GM12878 (cell line): ENCODE measurements around the gene SNW1. TPM values are rescaled to one million over a fixed set of nuclear protein-coding genes. Genes with fewer than 3 reads are reported as not detected.

Experiments used
- ATAC-seq: fragments of 200-7000 bp; cut with Tn5 transposase; 3 replicates; pipeline ENCODE4 v1.9.1; 2020; ENCODE audit warnings: mild to moderate bottlenecking, moderate library complexity
- BruUV-seq: library from RNA; stranded (reverse); fragments of 400-500 nt; replicated peaks from 2 replicates; lab custom pipeline; 2021; lab: Mats Ljungman, UMichigan
- CTCF ChIA-PET: fragments of 300-600 bp; sonication (Branson Sonifier 250); formaldehyde crosslinking; extraction: SDS; loops from one replicate; lab custom pipeline; 2021; ENCODE audit warnings: inconsistent platforms; lab: Yijun Ruan, JAX
- POLR2A ChIA-PET: fragments of 350-600 bp; formaldehyde crosslinking; extraction: SDS; loops from one replicate; lab custom pipeline; 2021; ENCODE audit warnings: inconsistent platforms; lab: Charles Lee
- RAD21 ChIA-PET: fragments of 300-600 bp; sonication (Branson Sonifier 250); formaldehyde crosslinking; loops from one replicate; lab custom pipeline; 2023; ENCODE audit warnings: antibody characterized with exemption; ENCODE audit not compliant: unreplicated experiment; lab: Charles Lee
- SMC1A ChIA-PET: fragments of 300-600 bp; sonication (Branson Sonifier 250); formaldehyde crosslinking; loops from one replicate; lab custom pipeline; 2023; ENCODE audit not compliant: unreplicated experiment, uncharacterized antibody; lab: Charles Lee
- DNase-seq: peaks from one replicate; pipeline ENCODE4 v3.0.0-alpha.2; 2011; ENCODE audit warnings: low read depth, low spot score
- FAIRE-seq: peaks from 3 replicates; lab custom pipeline; 2011; peaks lifted over from hg19 to GRCh38; lab: Jason Lieb, UNC
- H2AFZ ChIP-seq: 2 replicates; pipeline ENCODE4 v1.6.0; 2011; ENCODE audit warnings: low read depth, low read length, control low read depth; ENCODE audit not compliant: control insufficient read depth
- H3K27ac ChIP-seq: 2 replicates; pipeline ENCODE4 v1.5.1; 2011; ENCODE audit warnings: control low read depth; ENCODE audit not compliant: control insufficient read depth, insufficient read depth
- H3K27me3 ChIP-seq, 2 experiments: replicated peaks in 1 of 2; 2 replicates each; pipeline versions ENCODE4 v1.6.0 to v1.6.1; 2011; ENCODE audit warnings: low read length in 1 of 2; ENCODE audit not compliant: control insufficient read depth in 2 of 2, insufficient read depth in 2 of 2
- H3K36me3 ChIP-seq, 2 experiments: 2 replicates each; pipeline ENCODE4 v1.5.1; 2011; ENCODE audit warnings: low read length in 1 of 2; ENCODE audit not compliant: control insufficient read depth in 2 of 2, insufficient read depth in 2 of 2
- H3K4me1 ChIP-seq: 2 replicates; pipeline ENCODE4 v1.6.1; 2011; ENCODE audit warnings: mild to moderate bottlenecking, low read length, moderate library complexity, mixed read lengths; ENCODE audit not compliant: control insufficient read depth, insufficient read depth
- H3K4me2 ChIP-seq: 2 replicates; pipeline ENCODE4 v1.6.0; 2011; ENCODE audit warnings: control low read depth; ENCODE audit not compliant: control insufficient read depth, insufficient read depth
- H3K4me3 ChIP-seq: fragments of 200-600 bp; sonication (generic); 2 replicates; pipeline ENCODE4 v1.5.1; 2016
- H3K79me2 ChIP-seq: 2 replicates; pipeline ENCODE4 v1.6.0; 2011; ENCODE audit warnings: low read length; ENCODE audit not compliant: control insufficient read depth, insufficient read depth
- H3K9ac ChIP-seq: 2 replicates; pipeline ENCODE4 v1.8.0; 2011; ENCODE audit warnings: low read length, control low read depth, mixed read lengths; ENCODE audit not compliant: control insufficient read depth, insufficient read depth
- H3K9me3 ChIP-seq: replicated peaks from 3 replicates; pipeline ENCODE4 v1.5.1; 2011; ENCODE audit warnings: mild to moderate bottlenecking, low read length; ENCODE audit not compliant: control insufficient read depth, insufficient read depth
- H4K20me1 ChIP-seq: 2 replicates; pipeline ENCODE4 v1.6.0; 2011; ENCODE audit not compliant: control insufficient read depth, insufficient read depth
- CHD4 ChIP-seq: fragments of 200-600 bp; sonication (generic); IDR thresholded peaks from 2 replicates; pipeline ENCODE4 v1.6.1; 2016; ENCODE audit warnings: mild to moderate bottlenecking
- CREM ChIP-seq: IDR thresholded peaks from 2 replicates; pipeline ENCODE4 v1.6.1; 2014; ENCODE audit warnings: antibody characterized with exemption, low read depth
- GABPA ChIP-seq: IDR thresholded peaks from 2 replicates; pipeline ENCODE4 v1.6.1; 2014; ENCODE audit warnings: antibody characterized with exemption, low read depth, mild to moderate bottlenecking, inconsistent platforms
- HSF1 ChIP-seq: fragments of 150-350 bp; IDR thresholded peaks from 2 replicates; pipeline ENCODE4 v1.6.1; 2014; ENCODE audit warnings: mild to moderate bottlenecking, low read depth, low read length
- RB1 ChIP-seq: fragments of 450-650 bp; formaldehyde crosslinking; IDR thresholded peaks from 2 replicates; pipeline ENCODE4 v1.6.1; 2017; ENCODE audit warnings: mild to moderate bottlenecking, borderline replicate concordance
- TBL1XR1 ChIP-seq: IDR thresholded peaks from 2 replicates; pipeline ENCODE4 v1.6.1; 2012; ENCODE audit warnings: low read depth, low read length, improper control_type of control experiment
- ZBTB40 ChIP-seq: fragments of 450-650 bp; IDR thresholded peaks from 2 replicates; pipeline ENCODE4 v1.6.1; 2016; ENCODE audit warnings: mild to moderate bottlenecking, moderate library complexity, borderline replicate concordance
- WGBS: methylation state at CpG from one replicate; pipeline ENCODE4 v1.1.6; 2016; ENCODE audit warnings: low lambda C conversion rate; ENCODE audit not compliant: insufficient replicate concordance, insufficient coverage; ENCODE audit errors: missing lambda C conversion rate; 5-methylcytosine and 5-hydroxymethylcytosine counted together
- in situ Hi-C: fragments of 300-500 bp; cut with MboI; formaldehyde crosslinking; loops from 9 replicates; pipeline ENCODE4 v1.14.3; 2018; ENCODE audit warnings: mixed read lengths
- intact Hi-C: fragments of 100-400 bp; cut with micrococcal nuclease; formaldehyde crosslinking; loops from one replicate; pipeline ENCODE4 v1.14.2; 2022; ENCODE audit not compliant: unreplicated experiment
- polyA plus RNA-seq, 11 experiments: library from polyadenylated mRNA; depleted of rRNA in 4 of 11; unstranded in 6 of 11; stranded (reverse) in 5 of 11; fragments of >200 nt; fragmentation: Nextera tagmentation in 4 of 11; fragmentation: Illumina TruSeq in 1 of 11; extraction: Ambion mirVana in 4 of 11; extraction: Trizol in 1 of 11; gene quantifications; 1 replicate in 1 of 11; 2 replicates in 10 of 11; pipeline versions ENCODE4 v1.2.1 to v1.2.3, GENCODE V29; 2011 to 2016; ENCODE audit warnings: inconsistent platforms in 2 of 11, missing spikeins in 2 of 11, low read depth in 1 of 11
- total RNA-seq, 4 experiments: library from RNA; depleted of rRNA in 3 of 4; stranded (reverse); fragments of >200 nt in 3 of 4; fragmentation: Illumina TruSeq in 1 of 4; extraction: Trizol in 1 of 4; gene quantifications; 2 replicates each; pipeline versions ENCODE4 v1.2.1 to v1.2.3, GENCODE V29; 2013 to 2021

Gene SNW1
- total and polyA plus RNA-seq, 10 of the 15 experiments (the other 5 are each of a cell fraction or from before 2014, with no cell fraction given): 56.6 to 109 (median 75.7) TPM

- in situ Hi-C loops (no loop called here), intact Hi-C loops (no loop called here)
- ChIA-PET CTCF (no interaction called here), POLR2A (no interaction called here), RAD21 (no interaction called here), SMC1A (no interaction called here)
- H4K20me1 ChIP-seq: no peaks in the 10 kb centered on the region
- 90% methylated on average over 1 of the region's 1 CpG for WGBS
- H3K4me1 ChIP-seq: peaks cover 5% of the 10 kb centered on the region; the same call in 1 of the 2 replicates
- DNase-seq (no peak), FAIRE-seq (no peak), ATAC-seq (no peak)
- TF ChIP-seq CREM: no peak
- TF ChIP-seq CHD4: no peak
- TF ChIP-seq TBL1XR1: no peak
- TF ChIP-seq ZBTB40: no peak
- TF ChIP-seq RB1: no peak
- TF ChIP-seq HSF1: no peak
- TF ChIP-seq GABPA: no peak
- no peak overlapping the region for H3K4me3 ChIP-seq
- no TSS peak for BruUV-seq
- H3K27ac ChIP-seq: no peak overlapping the region
- no peak overlapping the region for H2AFZ ChIP-seq
- no peaks in the 10 kb centered on the region for H3K27me3 ChIP-seq
- no peaks in the 10 kb centered on the region for H3K9me3 ChIP-seq
- H3K4me2 ChIP-seq: no peak overlapping the region
- no peaks in the 10 kb centered on the region for H3K79me2 ChIP-seq
- no peak overlapping the region for H3K9ac ChIP-seq
- H3K36me3 ChIP-seq: no peaks in the 10 kb centered on the region
These were observed 48.1 kb upstream of the SNW1 start for GRCh38 chr14:77809011-77809410.
